Upper lobe of left lung (tissue), 6 donors: Measurements from ENCODE around the gene THSD1. TPM values are rescaled to one million over a fixed set of nuclear protein-coding genes. Genes with fewer than 3 reads are reported as not detected.

Source experiments
- ATAC-seq, 2 donors: fragments of 200-7000 bp; cut with Tn5 transposase; one replicate each; pipeline ENCODE4 v1.9.1; 2022; ENCODE audit warnings: mild to moderate bottlenecking in 2 of 2, moderate library complexity in 2 of 2; ENCODE audit not compliant: low FRiP score in 2 of 2
- DNase-seq, 2 donors: peaks; one replicate each; pipeline ENCODE4 v3.0.0-alpha.2; 2019 to 2020
- H3K27ac ChIP-seq, 4 donors: fragments of 200-600 bp; sonication (generic); one replicate each; pipeline ENCODE4 v1.5.1; 2016 to 2019
- H3K27me3 ChIP-seq, 4 donors: fragments of 200-600 bp; sonication (generic); one replicate each; pipeline ENCODE4 v1.5.1; 2017 to 2019
- H3K36me3 ChIP-seq, 4 donors: fragments of 200-600 bp; sonication (generic); one replicate each; pipeline ENCODE4 v1.5.1; 2016 to 2019
- H3K4me1 ChIP-seq, 4 donors: fragments of 200-600 bp; sonication (generic); one replicate each; pipeline ENCODE4 v1.5.1; 2018 to 2019
- H3K4me3 ChIP-seq, 4 donors: fragments of 200-600 bp; sonication (generic); one replicate each; pipeline ENCODE4 v1.5.1; 2017 to 2019; ENCODE audit warnings: mild to moderate bottlenecking in 2 of 4, moderate library complexity in 1 of 4
- H3K9me3 ChIP-seq, 4 donors: fragments of 200-600 bp; sonication (generic); one replicate each; pipeline ENCODE4 v1.5.1; 2018 to 2019
- EP300 ChIP-seq, 4 donors: sonication (generic); formaldehyde crosslinking; IDR thresholded peaks; one replicate each; pipeline ENCODE4 v1.5.1; 2017; ENCODE audit warnings: antibody characterized with exemption in 4 of 4, control low read depth in 2 of 4
- POLR2A ChIP-seq, 4 donors: fragments of 450-650 bp; IDR thresholded peaks; one replicate each; pipeline ENCODE4 v1.5.1; 2016 to 2017; ENCODE audit warnings: antibody characterized with exemption in 4 of 4, mild to moderate bottlenecking in 2 of 4
- POLR2AphosphoS5 ChIP-seq, 2 donors: sonication (generic); formaldehyde crosslinking; IDR thresholded peaks; one replicate each; pipeline ENCODE4 v1.5.1; 2017; ENCODE audit warnings: antibody characterized with exemption in 2 of 2
- WGBS, 2 donors: methylation state at CpG; one replicate each; pipeline ENCODE4 v1.1.5; 2017 to 2018; 5-methylcytosine and 5-hydroxymethylcytosine counted together
- total RNA-seq, 6 donors: library from RNA; depleted of rRNA in 4 of 6; stranded (reverse); fragments of >200 nt in 4 of 6; gene quantifications; one replicate each; pipeline versions ENCODE4 v1.1.0 to v1.2.1, GENCODE V29; 2016 to 2021
- TF ChIP-seq, protein P1 (sequence below), 6 experiments: fragments of 450-650 bp in 4 of 6; fragments of 200-600 bp in 2 of 6; sonication (generic) in 2 of 6; IDR thresholded peaks; one replicate each; pipeline ENCODE4 v1.5.1; 2016 to 2019; ENCODE audit warnings: antibody characterized with exemption in 6 of 6
- donor health status: DM: no; HTN: no; CAD: no; lungs with moderate emphysema.
- donor health status: DM: no; HTN: yes; CAD: no; lungs with severe emphysema.

THSD1 gene
- 10 to 100 TPM in 5 of 6 donors, 1 to 10 TPM in 1; 5.5 to 19.8 (median 12.1) TPM for total RNA-seq

DNA sequence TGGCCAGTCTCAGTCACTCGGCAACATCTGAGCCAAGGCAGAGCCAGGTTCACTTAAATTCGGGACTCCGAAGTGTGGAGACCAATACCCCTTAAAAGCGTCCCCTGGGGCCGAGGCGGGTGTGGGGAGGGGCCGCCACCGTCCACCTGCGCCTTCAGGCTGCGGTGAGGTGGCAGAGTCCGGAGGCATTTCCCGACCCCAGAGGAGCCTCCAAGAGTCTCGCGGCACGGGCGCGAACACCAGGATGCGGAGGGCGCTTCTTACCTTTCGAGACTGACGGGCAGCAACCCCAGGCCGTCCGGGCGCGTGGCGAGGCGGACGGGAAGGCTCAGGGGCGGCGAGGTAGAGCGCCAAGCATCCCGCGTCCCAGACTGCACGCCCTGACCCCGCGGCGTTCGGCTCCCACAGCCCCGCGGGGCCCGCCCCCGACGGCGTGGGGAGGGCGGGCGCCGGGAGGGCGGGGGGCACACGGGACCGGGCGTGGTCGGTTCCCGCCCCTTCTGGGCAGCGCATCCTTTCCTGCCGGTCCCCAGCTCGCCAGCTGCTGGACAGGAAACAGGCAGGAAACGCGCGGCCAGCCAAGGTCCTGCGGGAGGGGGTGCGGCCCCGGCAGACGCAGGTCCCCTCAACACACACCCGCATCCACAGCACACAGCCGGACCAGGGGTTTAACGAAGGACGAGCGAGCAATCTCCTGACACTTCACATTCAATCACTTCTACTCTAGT is at the start of gene THSD1:
TSS of gene THSD1 (minus strand) at position 406 of the 728 bp plus-strand sequence. CDS start 3,572 bp downstream, outside the sequence.
- TF ChIP-seq, protein P1, sequence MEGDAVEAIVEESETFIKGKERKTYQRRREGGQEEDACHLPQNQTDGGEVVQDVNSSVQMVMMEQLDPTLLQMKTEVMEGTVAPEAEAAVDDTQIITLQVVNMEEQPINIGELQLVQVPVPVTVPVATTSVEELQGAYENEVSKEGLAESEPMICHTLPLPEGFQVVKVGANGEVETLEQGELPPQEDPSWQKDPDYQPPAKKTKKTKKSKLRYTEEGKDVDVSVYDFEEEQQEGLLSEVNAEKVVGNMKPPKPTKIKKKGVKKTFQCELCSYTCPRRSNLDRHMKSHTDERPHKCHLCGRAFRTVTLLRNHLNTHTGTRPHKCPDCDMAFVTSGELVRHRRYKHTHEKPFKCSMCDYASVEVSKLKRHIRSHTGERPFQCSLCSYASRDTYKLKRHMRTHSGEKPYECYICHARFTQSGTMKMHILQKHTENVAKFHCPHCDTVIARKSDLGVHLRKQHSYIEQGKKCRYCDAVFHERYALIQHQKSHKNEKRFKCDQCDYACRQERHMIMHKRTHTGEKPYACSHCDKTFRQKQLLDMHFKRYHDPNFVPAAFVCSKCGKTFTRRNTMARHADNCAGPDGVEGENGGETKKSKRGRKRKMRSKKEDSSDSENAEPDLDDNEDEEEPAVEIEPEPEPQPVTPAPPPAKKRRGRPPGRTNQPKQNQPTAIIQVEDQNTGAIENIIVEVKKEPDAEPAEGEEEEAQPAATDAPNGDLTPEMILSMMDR (IDR thresholded peaks at IDR 0.05): peak in 1 of 6 experiments; percentile 4
- TF ChIP-seq POLR2A (IDR thresholded peaks at IDR 0.05): peak in 2 of 4 donors; percentile 32 to 41
- peak in 2 of 4 donors; percentile 29 to 70 for TF ChIP-seq EP300 (IDR thresholded peaks at IDR 0.05)
- peak; percentile 76 to 84 for TF ChIP-seq POLR2AphosphoS5 (IDR thresholded peaks at IDR 0.05)
- H3K36me3 ChIP-seq: peaks cover 0 to 2% (median 0%) of the 10 kb centered on the region in 4 donors
- peaks cover 5 to 20% (median 16%) of the 10 kb centered on the region in 4 donors for H3K4me1 ChIP-seq
- WGBS, 2 donors: 1 to 2% methylated on average over 6 to 53 of the region's 68 CpGs
- H3K27me3 ChIP-seq: peaks cover 0 to 4% (median 0%) of the 10 kb centered on the region in 4 donors
- peak within 1 kb of the TSS; percentile 50 to 60 (median 58) for H3K4me3 ChIP-seq
- ATAC-seq: peak; percentile 81 to 94
- peak; percentile 58 to 90 for DNase-seq
- H3K9me3 ChIP-seq: no peaks in the 10 kb centered on the region
- H3K27ac ChIP-seq: peak within 1 kb of the TSS; percentile 68 to 86 (median 74)

GRCh38 chr13:52455677-52456041 is 49.7 kb upstream of the THSD1 start:
- 0% methylated on average over 3 to 37 of the region's 37 CpGs for WGBS, 2 donors
- Histone ChIP-seq H3K27me3 (no peaks in the 10 kb centered on the region), H3K9me3 (no peaks in the 10 kb centered on the region), H3K36me3 (no peaks in the 10 kb centered on the region), H3K4me1 (peaks cover 12 to 21% (median 14%) of the 10 kb centered on the region in 4 donors), H3K4me3 (peak overlapping the region; percentile 72 to 89 (median 79)), H3K27ac (peak overlapping the region; percentile 84 to 96 (median 90))
- DNase-seq: peak; percentile 77 to 92
- TF ChIP-seq POLR2AphosphoS5 (IDR thresholded peaks at IDR 0.05): no peak
- peak; percentile 51 to 85 for ATAC-seq

GRCh38 chr13:52454820-52455676 is 49.1 kb upstream of the THSD1 start, which contains the start of gene CKAP2:
TSS of gene CKAP2 (plus strand) at chr13:52455478. CDS start at chr13:52455557, 79 bp downstream.
- ATAC-seq (peak; percentile 96 to 97), DNase-seq (peak; percentile 95)
- Histone ChIP-seq H3K4me3 (peak within 1 kb of the TSS; percentile 72 to 89 (median 79)), H3K27ac (peak within 1 kb of the TSS; percentile 84 to 96 (median 90)), H3K4me1 (peaks cover 12 to 22% (median 14%) of the 10 kb centered on the region in 4 donors), H3K9me3 (no peaks in the 10 kb centered on the region), H3K27me3 (no peaks in the 10 kb centered on the region), H3K36me3 (no peaks in the 10 kb centered on the region)
- TF ChIP-seq POLR2AphosphoS5 (IDR thresholded peaks at IDR 0.05) (peak; percentile 53 to 86), POLR2A (IDR thresholded peaks at IDR 0.05) (peak in 2 of 4 donors; percentile 64 to 89), EP300 (IDR thresholded peaks at IDR 0.05) (no peak)
- TF ChIP-seq, protein P1 (IDR thresholded peaks at IDR 0.05): no peak
- WGBS, 2 donors: 0% methylated on average over 17 to 31 of the region's 56 CpGs

- 4 to 8% methylated on average over 8 of the region's 8 CpGs for WGBS, 2 donors
- no peak for ATAC-seq
- Histone ChIP-seq H3K9me3 (no peaks in the 10 kb centered on the region), H3K36me3 (no peaks in the 10 kb centered on the region), H3K4me3 (peak overlapping the region; percentile 72 to 89 (median 79)), H3K4me1 (peaks cover 12 to 23% (median 14%) of the 10 kb centered on the region in 4 donors), H3K27me3 (no peaks in the 10 kb centered on the region), H3K27ac (peak overlapping the region; percentile 84 to 96 (median 90))
- TF ChIP-seq POLR2AphosphoS5 (IDR thresholded peaks at IDR 0.05): no peak
- no peak for TF ChIP-seq EP300 (IDR thresholded peaks at IDR 0.05)
- TF ChIP-seq, protein P1 (IDR thresholded peaks at IDR 0.05): no peak
- TF ChIP-seq POLR2A (IDR thresholded peaks at IDR 0.05): no peak
- peak in 1 of 2 donors; percentile 51 for DNase-seq
Measured at GRCh38 chr13:52454459-52454819, 48.5 kb upstream of the THSD1 start.

DNA sequence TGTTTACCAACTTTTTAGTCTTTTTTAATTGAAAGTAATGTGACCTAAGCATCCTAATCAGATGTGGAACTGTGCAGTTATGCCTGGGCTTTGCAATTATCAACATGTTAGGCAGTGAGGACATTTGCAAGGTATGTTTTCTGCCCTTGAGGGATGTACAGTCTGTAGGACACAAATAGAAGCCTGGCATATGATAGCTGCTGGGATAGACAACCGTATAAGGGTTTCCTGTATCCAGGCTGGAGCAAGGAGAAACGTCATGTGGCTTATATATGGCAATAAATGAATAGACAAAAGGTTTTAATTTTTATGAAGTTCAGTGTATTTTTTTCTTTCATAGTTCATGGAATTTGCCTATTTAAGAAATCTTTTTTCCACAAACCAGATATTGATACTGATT is 46.5 kb upstream of the THSD1 start:
- Histone ChIP-seq H3K9me3 (no peaks in the 10 kb centered on the region), H3K27me3 (no peaks in the 10 kb centered on the region), H3K4me1 (peaks cover 29 to 43% (median 31%) of the 10 kb centered on the region in 4 donors), H3K27ac (no peak overlapping the region), H3K36me3 (no peaks in the 10 kb centered on the region), H3K4me3 (no peak overlapping the region)
- no peak for DNase-seq
- ATAC-seq: no peak
- 69 to 73% methylated on average over 2 of the region's 2 CpGs for WGBS, 2 donors
- TF ChIP-seq, protein P1 (IDR thresholded peaks at IDR 0.05): no peak
- TF ChIP-seq POLR2AphosphoS5 (IDR thresholded peaks at IDR 0.05): no peak
- TF ChIP-seq EP300 (IDR thresholded peaks at IDR 0.05): no peak
- no peak for TF ChIP-seq POLR2A (IDR thresholded peaks at IDR 0.05)
